ENCODE results near the gene IL17B. TPM values are rescaled to one million over a fixed set of nuclear protein-coding genes. Genes with fewer than 3 reads are reported as not detected.

Gene IL17B
- total and polyA plus RNA-seq, 2 of the 13 experiments (the other 11 are each of a cell fraction or from before 2014, with no cell fraction given) = 0.29 to 2.6 TPM

- TF ChIP-seq PBX3 (CRISPR knock-in tag; IDR thresholded peaks at IDR 0.05; ENCODE audit: borderline replicate concordance) (no peak), HOXA5 (CRISPR knock-in tag; IDR thresholded peaks at IDR 0.05) (no peak), RXRB (CRISPR knock-in tag; IDR thresholded peaks at IDR 0.05; ENCODE audit: borderline replicate concordance) (no peak), PTBP1 (IDR thresholded peaks at IDR 0.05; ENCODE audit: low read depth, low read length, poor library complexity, severe bottlenecking) (no peak), ZNF660 (CRISPR knock-in tag; IDR thresholded peaks at IDR 0.05; ENCODE audit: borderline replicate concordance, low read depth) (no peak), ELF1 (CRISPR knock-in tag; IDR thresholded peaks at IDR 0.05) (no peak), FOXM1 (CRISPR knock-in tag; IDR thresholded peaks at IDR 0.05) (no peak), ARNT2 (CRISPR knock-in tag; IDR thresholded peaks at IDR 0.05; ENCODE audit: low read depth) (no peak), ZNF841 (CRISPR knock-in tag; IDR thresholded peaks at IDR 0.05; ENCODE audit: borderline replicate concordance) (no peak), CBX2 (IDR thresholded peaks at IDR 0.05; ENCODE audit: low read depth, low read length) (no peak), CBX2 (CRISPR knock-in tag; IDR thresholded peaks at IDR 0.05; ENCODE audit: low read depth) (no peak), EP300 (IDR thresholded peaks at IDR 0.05; ENCODE audit: low read depth in 2 of 2, low read length in 2 of 2) (no peak), EP300 (CRISPR knock-in tag; IDR thresholded peaks at IDR 0.05; ENCODE audit: borderline replicate concordance) (no peak), PBX2 (CRISPR knock-in tag; IDR thresholded peaks at IDR 0.05) (no peak), THRA (CRISPR knock-in tag; IDR thresholded peaks at IDR 0.05; ENCODE audit: borderline replicate concordance) (no peak), FOXK1 (CRISPR knock-in tag; IDR thresholded peaks at IDR 0.05; ENCODE audit: borderline replicate concordance, low read depth) (no peak), LCORL (IDR thresholded peaks at IDR 0.05) (no peak), LCORL (CRISPR knock-in tag; IDR thresholded peaks at IDR 0.05) (no peak; the same call in 1 of the 2 replicates), PRDM4 (CRISPR knock-in tag; IDR thresholded peaks at IDR 0.05; ENCODE audit: borderline replicate concordance) (no peak), ZNF367 (CRISPR knock-in tag; IDR thresholded peaks at IDR 0.05; ENCODE audit: borderline replicate concordance) (no peak), ZBTB42 (CRISPR knock-in tag; IDR thresholded peaks at IDR 0.05) (no peak), NFKB2 (CRISPR knock-in tag; IDR thresholded peaks at IDR 0.05; ENCODE audit: borderline replicate concordance) (no peak), ZNF432 (CRISPR knock-in tag; IDR thresholded peaks at IDR 0.05; ENCODE audit: borderline replicate concordance) (no peak), ETV5 (CRISPR knock-in tag; IDR thresholded peaks at IDR 0.05; ENCODE audit: borderline replicate concordance) (no peak), GATAD2A (CRISPR knock-in tag; IDR thresholded peaks at IDR 0.05) (peak; percentile 38; the same call in 1 of the 2 replicates), RFX1 (IDR thresholded peaks at IDR 0.05) (no peak)
Measured at GRCh38 chr5:149404746-149405549, 25.9 kb upstream of the IL17B start (continued).
